SW 1271 (cell line): ENCODE measurements around the gene REG3A.

Source experiments
- DNase-seq, 2 experiments: peaks; one replicate each; lab custom pipeline; 2025; lab: John Stamatoyannopoulos, UW

The REG3A gene

GRCh38 chr2:79159653-79160052, at the start of gene REG3A:
Gene REG3A (minus strand): TSS chr2:79159753. CDS start chr2:79159405, 348 bp downstream.
- no peak for DNase-seq

DNA sequence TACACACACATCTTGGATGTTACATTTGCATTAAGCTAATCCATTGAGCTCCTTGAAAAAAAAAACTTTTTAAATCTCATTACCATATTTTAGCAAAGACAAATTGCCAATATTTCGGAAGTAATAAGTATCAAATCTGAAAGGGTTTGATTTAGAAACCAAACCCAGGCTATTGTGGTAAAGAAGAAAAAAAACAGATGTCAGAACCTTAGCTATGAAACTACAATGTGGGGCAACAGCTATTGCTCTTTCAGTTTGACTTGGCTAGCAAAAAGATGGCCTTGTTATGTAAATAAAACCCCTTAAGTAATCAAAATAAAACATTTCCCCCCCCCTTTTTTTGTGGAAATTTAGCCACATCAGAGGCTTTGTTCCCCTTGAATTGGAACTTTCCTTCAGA, 41.2 kb upstream of the REG3A start:
- DNase-seq = no peak

GRCh38 chr2:79191816-79192215, 32.3 kb upstream of the REG3A start:
- no peak for DNase-seq

- DNase-seq = no peak
Measured at GRCh38 chr2:79191081-79191480, 31.5 kb upstream of the REG3A start.

- DNase-seq = no peak
Measured at GRCh38 chr2:79189465-79189864, 29.9 kb upstream of the REG3A start.

- no peak for DNase-seq
Measured at GRCh38 chr2:79181617-79182016, 22.1 kb upstream of the REG3A start.

DNA sequence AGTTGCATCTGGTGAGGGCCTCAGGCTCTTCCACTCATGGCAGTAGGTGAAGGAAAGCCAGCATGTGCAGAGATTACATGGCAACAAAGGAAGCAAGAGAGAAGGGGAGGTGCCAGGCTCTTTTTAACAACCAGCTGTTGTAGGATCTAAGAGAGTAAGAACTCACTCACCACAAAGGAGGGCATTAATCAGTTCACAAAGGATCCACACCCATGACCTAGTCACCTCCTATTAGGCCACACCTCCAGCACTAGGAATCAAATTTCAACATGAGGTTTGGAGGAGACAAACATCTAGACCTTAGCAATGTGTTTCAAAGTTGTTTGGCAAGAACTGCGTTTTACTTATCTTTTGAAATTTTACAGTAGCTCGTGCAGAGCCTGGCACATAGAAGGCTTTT, 20.5 kb upstream of the REG3A start:
- DNase-seq = no peak

GRCh38 chr2:79179036-79179435, 19.5 kb upstream of the REG3A start:
- no peak for DNase-seq

DNA sequence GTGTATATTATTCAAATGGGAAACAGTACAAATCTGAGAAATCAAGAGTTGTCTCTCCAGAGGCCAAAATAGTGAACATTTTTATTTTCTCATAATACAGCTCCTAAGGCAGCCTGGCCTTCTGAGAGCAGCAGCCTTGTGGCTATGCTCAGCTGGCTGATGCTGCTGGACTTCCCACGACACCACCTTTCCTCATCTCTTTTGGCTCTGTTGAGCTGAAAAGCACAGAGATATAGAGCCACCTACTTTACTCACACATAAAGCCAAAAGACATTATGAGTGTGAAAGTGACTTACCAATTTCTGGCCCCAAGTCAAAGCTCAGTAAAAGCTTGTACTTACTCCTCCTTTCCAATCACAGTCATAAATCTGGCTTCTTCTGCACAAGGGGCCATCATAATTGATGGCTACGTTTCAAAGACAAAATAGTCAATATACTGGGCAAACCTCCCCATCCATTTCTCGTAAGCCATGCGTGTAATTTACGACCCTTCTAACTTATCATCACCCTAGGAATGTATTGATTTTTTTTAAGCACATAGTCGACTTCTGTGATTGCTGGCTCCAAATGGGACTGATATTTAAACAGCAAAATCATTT, 18.6 kb upstream of the REG3A start:
- no peak for DNase-seq

- no peak for DNase-seq
Measured at GRCh38 chr2:79171348-79171958, 11.9 kb upstream of the REG3A start.

DNA sequence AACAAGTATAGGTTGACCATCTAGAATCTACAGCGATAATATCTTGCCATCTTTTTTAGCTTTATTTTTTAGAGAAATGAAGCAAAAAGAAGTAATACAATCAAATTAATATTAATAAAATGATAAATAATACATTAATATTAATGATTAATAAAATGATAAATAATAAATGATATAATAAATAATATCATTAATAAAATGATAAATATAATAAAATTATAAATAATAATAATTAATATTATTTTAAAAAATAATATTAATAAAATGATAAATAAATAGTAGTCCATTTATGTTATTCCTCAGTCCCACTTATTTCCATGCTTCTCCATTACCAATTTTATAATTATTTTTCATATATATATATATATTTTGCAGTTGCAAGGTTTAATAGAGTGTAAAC, 3.2 kb upstream of the REG3A start:
- no peak for DNase-seq

- no peak for DNase-seq
Measured at GRCh38 chr2:79162132-79162531, 2.6 kb upstream of the REG3A start.

- DNase-seq = no peak
Measured at GRCh38 chr2:79159030-79159429, 523 bp downstream of the REG3A start.

- no peak for DNase-seq
Measured at GRCh38 chr2:79155826-79156476, 3.6 kb downstream of the REG3A start.

- no peak for DNase-seq
Measured at GRCh38 chr2:79139423-79139822, 20.1 kb downstream of the REG3A start.

- no peak for DNase-seq
Measured at GRCh38 chr2:79138385-79138784, 21.2 kb downstream of the REG3A start.

DNA sequence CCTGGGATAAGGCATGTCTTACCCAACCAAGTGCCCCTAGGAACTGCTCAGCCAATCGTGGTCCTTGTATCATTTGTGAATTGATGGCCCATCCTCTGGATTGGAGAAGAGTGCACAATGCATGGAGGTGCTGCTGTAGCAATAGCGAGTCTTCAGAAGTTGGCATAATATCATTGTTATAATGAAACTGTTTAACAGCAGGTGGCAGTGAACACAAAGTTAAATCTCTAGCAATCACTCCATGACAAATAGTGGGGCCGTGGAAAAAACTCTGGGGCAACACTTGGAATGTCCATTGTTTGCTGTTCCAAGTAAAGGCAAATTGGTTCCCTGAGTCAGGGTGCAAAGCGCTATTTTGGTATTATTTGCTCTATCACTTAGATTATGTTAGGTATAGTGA, 27.9 kb downstream of the REG3A start:
- no peak for DNase-seq

DNA sequence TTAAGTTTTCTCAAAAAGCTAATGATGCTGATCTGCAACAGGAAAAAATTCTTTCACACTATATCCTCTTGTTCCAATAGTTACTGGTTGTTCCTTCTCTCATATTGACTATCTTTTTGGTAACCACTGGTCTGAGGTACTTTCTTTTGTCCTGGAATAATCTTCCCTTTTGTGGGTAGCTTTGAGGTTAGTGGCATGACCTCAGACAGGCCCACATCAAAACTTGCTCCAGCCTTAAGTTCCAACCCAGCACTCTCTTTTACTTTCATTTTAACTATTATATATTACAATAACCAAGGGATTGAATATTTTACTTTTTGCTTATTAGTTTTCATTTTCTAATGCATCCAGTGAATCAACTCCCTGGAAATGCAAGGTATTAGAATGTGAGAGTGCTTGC, 29.7 kb downstream of the REG3A start:
- no peak for DNase-seq

DNA sequence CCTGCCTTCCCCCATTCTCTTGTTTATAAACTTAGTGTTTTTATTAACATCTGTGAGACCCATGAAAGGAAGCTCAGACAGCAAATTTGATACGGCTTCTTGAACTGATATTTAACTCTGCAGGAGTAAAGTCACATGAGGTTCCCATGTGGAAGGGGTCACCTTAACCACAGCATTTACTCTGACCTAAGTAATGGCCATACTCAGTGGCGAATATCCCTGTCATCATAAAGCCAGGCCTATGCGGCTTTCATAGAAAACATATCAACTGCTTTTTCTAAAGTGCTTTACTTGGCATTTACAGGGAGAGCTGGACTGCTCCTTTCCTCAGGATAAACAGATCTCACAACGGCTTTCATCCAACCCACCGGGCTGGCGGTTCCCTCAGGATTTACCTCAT, 30.3 kb downstream of the REG3A start:
- DNase-seq = no peak

- no peak for DNase-seq
Measured at GRCh38 chr2:79128406-79128805, 31.1 kb downstream of the REG3A start.

GRCh38 chr2:79125721-79125985, 33.9 kb downstream of the REG3A start:
- no peak for DNase-seq

- no peak for DNase-seq
Measured at GRCh38 chr2:79124907-79125720, 34.4 kb downstream of the REG3A start.

DNA sequence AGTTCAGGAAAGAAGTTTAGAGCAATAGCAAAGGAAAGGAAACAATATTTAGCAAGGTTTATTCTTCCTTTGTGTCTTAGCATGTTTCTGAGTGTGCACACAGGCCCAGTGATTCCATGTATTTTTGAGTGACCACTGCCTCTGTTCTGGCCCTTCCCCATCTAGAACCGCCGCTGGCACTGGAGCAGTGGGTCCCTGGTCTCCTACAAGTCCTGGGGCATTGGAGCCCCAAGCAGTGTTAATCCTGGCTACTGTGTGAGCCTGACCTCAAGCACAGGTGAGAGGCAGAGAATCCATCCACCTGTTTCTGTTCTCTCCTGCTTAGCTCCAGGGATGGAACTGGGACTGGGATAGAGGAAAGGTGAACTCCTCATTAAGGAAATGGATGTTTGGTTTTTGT, 36.9 kb downstream of the REG3A start:
- no peak for DNase-seq
